ENCODE results near the gene DAPL1.

The DAPL1 gene

GRCh38 chr2:158795195-158795924, at the start of gene DAPL1:
TSS of gene DAPL1 (plus strand) at chr2:158795317. CDS start at chr2:158795373, 56 bp downstream.
- DNase-seq, result no peak

- DNase-seq, result no peak
These were observed 49.2 kb upstream of the DAPL1 start for GRCh38 chr2:158745866-158746382.

GRCh38 chr2:158746488-158746887, 48.6 kb upstream of the DAPL1 start:
- no peak for DNase-seq

GRCh38 chr2:158747281-158747680, 47.8 kb upstream of the DAPL1 start:
- no peak for DNase-seq

GRCh38 chr2:158748926-158749590, 46.1 kb upstream of the DAPL1 start:
- DNase-seq, result no peak

- no peak for DNase-seq
These were observed 44.5 kb upstream of the DAPL1 start for GRCh38 chr2:158750458-158751125.

- DNase-seq, result no peak
These were observed 41.2 kb upstream of the DAPL1 start for GRCh38 chr2:158753641-158754611.

- no peak for DNase-seq
These were observed 39.6 kb upstream of the DAPL1 start for GRCh38 chr2:158755310-158756087.

- no peak for DNase-seq
These were observed 38.8 kb upstream of the DAPL1 start for GRCh38 chr2:158756331-158756730.

- no peak for DNase-seq
These were observed 38.1 kb upstream of the DAPL1 start for GRCh38 chr2:158756976-158757375.

- no peak for DNase-seq
These were observed 34.2 kb upstream of the DAPL1 start for GRCh38 chr2:158760887-158761286.

GRCh38 chr2:158761621-158762020, 33.5 kb upstream of the DAPL1 start:
- no peak for DNase-seq

GRCh38 chr2:158762336-158762735, 32.8 kb upstream of the DAPL1 start:
- no peak for DNase-seq

GRCh38 chr2:158766524-158766923, 28.6 kb upstream of the DAPL1 start:
- DNase-seq, result no peak

- DNase-seq, result no peak
These were observed 22.6 kb upstream of the DAPL1 start for GRCh38 chr2:158772306-158773078.

GRCh38 chr2:158773121-158773520, 22.0 kb upstream of the DAPL1 start:
- no peak for DNase-seq

- DNase-seq, result no peak
These were observed 20.4 kb upstream of the DAPL1 start for GRCh38 chr2:158774681-158775080.

GRCh38 chr2:158775273-158776027, 19.7 kb upstream of the DAPL1 start:
- no peak for DNase-seq

GRCh38 chr2:158776231-158776630, 18.9 kb upstream of the DAPL1 start:
- DNase-seq, result no peak

- DNase-seq, result no peak
These were observed 18.0 kb upstream of the DAPL1 start for GRCh38 chr2:158777077-158777476.

All from activated effector memory CD4-positive, alpha-beta T cell treated with Interleukin-2 at 50 U/mL for 16 hours (primary cell).